Measurements from ENCODE around the gene OSBPL9.

DNA sequence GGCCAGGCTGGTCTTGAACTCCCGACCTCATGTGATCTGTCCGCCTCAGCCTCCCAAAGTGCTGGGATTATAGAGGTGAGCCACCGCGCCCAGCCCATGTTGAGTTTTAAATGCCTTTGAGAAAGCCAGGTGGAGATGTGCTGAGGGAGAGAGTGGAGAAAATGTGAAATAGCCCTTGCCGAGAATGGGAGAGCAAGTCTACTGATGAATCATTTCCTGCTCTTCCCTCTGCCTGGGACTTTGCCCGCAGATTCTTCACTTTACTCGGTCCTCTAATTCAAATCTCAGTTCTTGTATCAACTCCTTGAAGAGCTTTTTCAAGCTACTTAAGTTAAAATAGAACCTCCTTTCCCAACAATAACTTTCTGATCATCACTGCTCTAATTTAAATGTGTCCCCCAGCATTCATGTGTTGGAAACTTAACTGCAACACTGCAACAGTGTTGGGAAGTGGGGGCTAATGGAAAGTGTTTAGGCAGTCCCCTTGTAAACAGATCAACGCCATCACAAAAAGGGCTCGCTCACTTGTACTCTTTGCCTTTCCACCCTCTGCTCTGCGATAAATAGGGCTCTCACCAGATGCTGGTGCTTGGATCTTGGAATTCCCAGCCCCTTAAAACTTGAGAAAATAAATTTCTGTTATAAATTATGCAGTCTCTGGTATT is 27.8 kb downstream of the OSBPL9 start:
- TF ChIP-seq EZH2 (IDR thresholded peaks at IDR 0.05; ENCODE audit: insufficient read depth, poor library complexity, severe bottlenecking) (no peak), EZH2phosphoT487 (IDR thresholded peaks at IDR 0.05; ENCODE audit: insufficient read depth, low read depth) (no peak)
